ENCODE results near the gene COMMD9. TPM values are rescaled to one million over a fixed set of nuclear protein-coding genes. Genes with fewer than 3 reads are reported as not detected.

COMMD9 gene
- total RNA-seq, 1 experiment from 2014 or later = 154 TPM

- POLR2A ChIA-PET (ENCODE audit: low non-redundant PET) = no interaction called here
- CTCF ChIA-PET = interaction anchor here (0.6 kb wide), 1 partner anchor 19 kb away, joined by 3 read pairs; no protein-coding TSS in a partner anchor
- no TSS peak for BruUV-seq (replicated peaks)
- intact Hi-C loops (cut with micrococcal nuclease; ENCODE audit: unreplicated experiment) = no loop called here
- H3K27ac ChIP-seq (ENCODE audit: low read depth, low read length, poor library complexity, severe bottlenecking) = no peak overlapping the region
- DNase-seq (ENCODE audit: low spot score) = no peak
- no peaks in the 10 kb centered on the region for H3K9me3 ChIP-seq (ENCODE audit: low read depth, low read length, poor library complexity, severe bottlenecking)
- no peaks in the 10 kb centered on the region for H3K36me3 ChIP-seq (ENCODE audit: insufficient read depth, low read length, poor library complexity, severe bottlenecking)
- no peak overlapping the region for H3K4me3 ChIP-seq (ENCODE audit: low read depth, low read length, poor library complexity, severe bottlenecking)
- no peaks in the 10 kb centered on the region for H3K27me3 ChIP-seq (replicated peaks; ENCODE audit: insufficient read depth, low read depth, low read length, poor library complexity)
- no peaks in the 10 kb centered on the region for H3K4me1 ChIP-seq (ENCODE audit: insufficient read depth, low read length, poor library complexity, severe bottlenecking)
- no peak for TF ChIP-seq EZH2 (IDR thresholded peaks at IDR 0.05; ENCODE audit: borderline replicate concordance, low read depth, low read length, poor library complexity, severe bottlenecking)
- TF ChIP-seq CTCF (conservative IDR thresholded peaks at IDR 0.05; ENCODE audit: low read depth, low read length) = no peak
Measured at GRCh38 chr11:36239636-36240035, 49.6 kb downstream of the COMMD9 start.

- Histone ChIP-seq H3K4me3 (ENCODE audit: low read depth, low read length, poor library complexity, severe bottlenecking) (no peak overlapping the region), H3K9me3 (ENCODE audit: low read depth, low read length, poor library complexity, severe bottlenecking) (no peaks in the 10 kb centered on the region)
- POLR2A ChIA-PET (ENCODE audit: low non-redundant PET) = no interaction called here
Measured at GRCh38 chr11:36238881-36239280, 50.3 kb downstream of the COMMD9 start.

GRCh38 chr11:36238036-36238631, 51.1 kb downstream of the COMMD9 start:
- POLR2A ChIA-PET (ENCODE audit: low non-redundant PET) = no interaction called here
- no peaks in the 10 kb centered on the region for H3K27me3 ChIP-seq (replicated peaks; ENCODE audit: insufficient read depth, low read depth, low read length, poor library complexity)
- no peak overlapping the region for H3K4me3 ChIP-seq (ENCODE audit: low read depth, low read length, poor library complexity, severe bottlenecking)
- TF ChIP-seq EZH2 (IDR thresholded peaks at IDR 0.05; ENCODE audit: borderline replicate concordance, low read depth, low read length, poor library complexity, severe bottlenecking) (no peak), CTCF (conservative IDR thresholded peaks at IDR 0.05; ENCODE audit: low read depth, low read length) (no peak)
- BruUV-seq (replicated peaks) = no TSS peak
- CTCF ChIA-PET = no interaction called here
- no peaks in the 10 kb centered on the region for H3K9me3 ChIP-seq (ENCODE audit: low read depth, low read length, poor library complexity, severe bottlenecking)
- DNase-seq (ENCODE audit: low spot score) = no peak
- no peak overlapping the region for H3K27ac ChIP-seq (ENCODE audit: low read depth, low read length, poor library complexity, severe bottlenecking)
- H3K36me3 ChIP-seq (ENCODE audit: insufficient read depth, low read length, poor library complexity, severe bottlenecking) = no peaks in the 10 kb centered on the region
- intact Hi-C loops (cut with micrococcal nuclease; ENCODE audit: unreplicated experiment) = no loop called here
- H3K4me1 ChIP-seq (ENCODE audit: insufficient read depth, low read length, poor library complexity, severe bottlenecking) = no peaks in the 10 kb centered on the region

More at GRCh38 chr11:36238881-36239280, 50.3 kb downstream of the COMMD9 start:
- BruUV-seq (replicated peaks) = no TSS peak
- Histone ChIP-seq H3K4me1 (ENCODE audit: insufficient read depth, low read length, poor library complexity, severe bottlenecking) (no peaks in the 10 kb centered on the region), H3K27me3 (replicated peaks; ENCODE audit: insufficient read depth, low read depth, low read length, poor library complexity) (no peaks in the 10 kb centered on the region), H3K36me3 (ENCODE audit: insufficient read depth, low read length, poor library complexity, severe bottlenecking) (no peaks in the 10 kb centered on the region), H3K27ac (ENCODE audit: low read depth, low read length, poor library complexity, severe bottlenecking) (no peak overlapping the region)
- intact Hi-C loops (cut with micrococcal nuclease; ENCODE audit: unreplicated experiment) = no loop called here
- CTCF ChIA-PET = interaction anchor here (0.6 kb wide), 1 partner anchor 20 kb away, joined by 3 read pairs; no protein-coding TSS in a partner anchor
- DNase-seq (ENCODE audit: low spot score) = no peak
- TF ChIP-seq CTCF (conservative IDR thresholded peaks at IDR 0.05; ENCODE audit: low read depth, low read length) (no peak), EZH2 (IDR thresholded peaks at IDR 0.05; ENCODE audit: borderline replicate concordance, low read depth, low read length, poor library complexity, severe bottlenecking) (no peak)

Data from A673 (cell line).